ENCODE measurements around the gene CLEC3A.

- TF ChIP-seq CTCF (IDR thresholded peaks at IDR 0.05; ENCODE audit: low read depth, low read length, poor library complexity, severe bottlenecking) (no peak), EZH2phosphoT487 (IDR thresholded peaks at IDR 0.05; ENCODE audit: borderline replicate concordance, low read length) (no peak)
Observed at GRCh38 chr16:78081341-78081740, 59.0 kb downstream of the CLEC3A start.
